HepG2 (cell line): ENCODE results near the gene DEDD2. TPM values are rescaled to one million over a fixed set of nuclear protein-coding genes. Genes with fewer than 3 reads are reported as not detected.

Experiments
- ARHGAP35 ChIP-seq: sonication (generic); formaldehyde crosslinking; IDR thresholded peaks from 2 replicates; pipeline ENCODE4 v1.9.0; 2022; ENCODE audit warnings: mild to moderate bottlenecking, inconsistent platforms, moderate library complexity, missing genetic modification reagents, borderline replicate concordance
- BHLHE40 ChIP-seq: IDR thresholded peaks from 2 replicates; pipeline ENCODE4 v1.6.1; 2011; ENCODE audit warnings: low read length, improper control_type of control experiment
- CHD2 ChIP-seq: IDR thresholded peaks from 2 replicates; pipeline ENCODE4 v1.6.1; 2011; ENCODE audit warnings: low read depth, low read length, improper control_type of control experiment
- JUND ChIP-seq: sonication (generic); formaldehyde crosslinking; IDR thresholded peaks from 2 replicates; pipeline ENCODE4 v1.8.0; 2022; ENCODE audit warnings: mild to moderate bottlenecking, missing genetic modification reagents
- NFIB ChIP-seq: sonication (generic); formaldehyde crosslinking; IDR thresholded peaks from 2 replicates; pipeline ENCODE4 v1.9.0; 2021; ENCODE audit warnings: missing genetic modification reagents, mild to moderate bottlenecking, borderline replicate concordance
- NPAS2 ChIP-seq: sonication (generic); formaldehyde crosslinking; IDR thresholded peaks from 2 replicates; pipeline ENCODE4 v1.8.0; 2022; ENCODE audit warnings: mild to moderate bottlenecking, missing genetic modification reagents, borderline replicate concordance
- PHF8 ChIP-seq: sonication (generic); formaldehyde crosslinking; IDR thresholded peaks from 2 replicates; pipeline ENCODE4 v1.5.0; 2020; ENCODE audit warnings: missing genetic modification reagents
- RORA ChIP-seq: sonication (generic); formaldehyde crosslinking; IDR thresholded peaks from 2 replicates; pipeline ENCODE4 v1.5.0; 2020; ENCODE audit warnings: mild to moderate bottlenecking, missing genetic modification reagents, moderate library complexity
- TGIF2 ChIP-seq: IDR thresholded peaks from 2 replicates; pipeline ENCODE4 v1.6.1; 2016; ENCODE audit warnings: control low read depth, missing compliant biosample characterization
- ZC3H13 ChIP-seq: sonication (generic); formaldehyde crosslinking; IDR thresholded peaks from 2 replicates; pipeline ENCODE4 v1.8.1; 2023; ENCODE audit warnings: mild to moderate bottlenecking, missing genetic modification reagents, moderate library complexity
- ZHX2 ChIP-seq, 2 experiments: sonication (generic) in 1 of 2; formaldehyde crosslinking in 1 of 2; IDR thresholded peaks; 2 replicates each; pipeline versions ENCODE4 v1.6.1 to v1.9.0; 2014 to 2022; ENCODE audit warnings: antibody characterized with exemption in 1 of 2, borderline replicate concordance in 1 of 2, inconsistent platforms in 1 of 2, low read depth in 1 of 2, missing genetic modification reagents in 1 of 2
- ZNF143 ChIP-seq: sonication (generic); formaldehyde crosslinking; IDR thresholded peaks from 2 replicates; pipeline ENCODE4 v1.4.0; 2020; ENCODE audit warnings: missing genetic modification reagents
- ZNF430 ChIP-seq: sonication (generic); formaldehyde crosslinking; IDR thresholded peaks from 2 replicates; pipeline ENCODE4 v1.9.0; 2021; ENCODE audit warnings: mild to moderate bottlenecking, missing genetic modification reagents
- polyA plus RNA-seq, 8 experiments: library from polyadenylated mRNA; depleted of rRNA in 3 of 8; stranded (reverse) in 7 of 8; unstranded in 1 of 8; fragments of >200 nt; fragmentation: Illumina TruSeq in 4 of 8; extraction: Trizol in 4 of 8; gene quantifications; 2 replicates each; pipeline versions ENCODE4 v1.2.1 to v1.2.3, GENCODE V29; 2011 to 2016; ENCODE audit warnings: low read depth in 4 of 8, missing spikeins in 1 of 8, mixed read lengths in 1 of 8; ENCODE audit not compliant: insufficient read depth in 1 of 8
- total RNA-seq, 5 experiments: library from RNA; depleted of rRNA; stranded (reverse); fragments of >200 nt; fragmentation: Illumina TruSeq; extraction: Trizol; gene quantifications; 2 replicates each; pipeline ENCODE4 v1.2.3, GENCODE V29; 2016; ENCODE audit warnings: low read depth in 1 of 5
- TF ChIP-seq, protein P1 (sequence below): sonication (generic); formaldehyde crosslinking; IDR thresholded peaks from 2 replicates; pipeline ENCODE4 v1.4.0; 2020; ENCODE audit warnings: mild to moderate bottlenecking, missing genetic modification reagents

The DEDD2 gene
- total and polyA plus RNA-seq, 2 of the 13 experiments (the other 11 are each of a cell fraction or from before 2014, with no cell fraction given): 19.2 to 24.7 TPM

DNA sequence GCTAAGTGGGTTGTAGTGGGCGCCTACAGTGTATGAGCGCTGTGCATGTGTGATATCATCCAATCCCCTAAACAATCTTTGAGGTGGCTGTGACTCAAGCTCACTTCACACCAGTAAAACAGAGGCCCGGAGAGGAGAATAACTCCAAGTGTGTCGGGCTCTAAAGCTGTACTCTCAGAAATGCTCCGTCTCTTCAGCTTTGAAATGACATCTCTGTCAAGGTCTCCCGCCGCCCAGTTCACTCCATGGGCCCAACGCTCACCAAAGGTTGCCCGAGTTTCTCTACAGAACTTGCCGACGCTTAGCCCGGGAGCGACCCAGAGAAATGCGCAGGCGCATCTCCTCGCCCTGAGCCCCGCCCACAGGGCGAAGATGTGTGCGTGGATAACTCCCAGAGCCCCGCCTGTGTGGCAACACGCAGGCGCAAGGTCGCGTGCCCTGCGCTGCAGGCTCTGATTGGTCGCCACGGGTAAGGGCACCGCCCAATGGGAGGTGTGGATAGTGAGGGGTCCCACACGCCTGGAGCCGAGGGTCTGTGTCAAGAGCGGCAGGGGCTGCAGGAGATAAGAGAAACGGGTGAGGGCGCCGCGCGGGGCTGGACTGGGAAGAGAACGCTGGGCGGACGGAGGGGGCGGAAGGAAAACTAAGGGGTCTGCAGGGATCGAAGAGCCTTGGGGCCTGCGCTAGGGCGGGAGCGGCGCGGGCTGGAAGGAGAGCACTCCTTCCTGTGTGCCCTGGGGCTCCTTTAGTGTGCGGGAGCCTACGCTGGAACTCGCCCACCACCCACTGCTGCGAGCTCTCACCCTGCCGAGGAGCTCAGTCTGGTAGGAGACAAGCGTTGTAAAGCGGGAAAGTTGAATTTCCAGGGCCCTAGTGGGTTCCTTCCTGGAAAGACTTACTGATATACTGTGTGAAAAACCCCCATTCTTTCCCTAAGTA lies 2.6 kb upstream of the DEDD2 start, which contains the start of gene ZNF526 (continued):
- TF ChIP-seq, protein P1, sequence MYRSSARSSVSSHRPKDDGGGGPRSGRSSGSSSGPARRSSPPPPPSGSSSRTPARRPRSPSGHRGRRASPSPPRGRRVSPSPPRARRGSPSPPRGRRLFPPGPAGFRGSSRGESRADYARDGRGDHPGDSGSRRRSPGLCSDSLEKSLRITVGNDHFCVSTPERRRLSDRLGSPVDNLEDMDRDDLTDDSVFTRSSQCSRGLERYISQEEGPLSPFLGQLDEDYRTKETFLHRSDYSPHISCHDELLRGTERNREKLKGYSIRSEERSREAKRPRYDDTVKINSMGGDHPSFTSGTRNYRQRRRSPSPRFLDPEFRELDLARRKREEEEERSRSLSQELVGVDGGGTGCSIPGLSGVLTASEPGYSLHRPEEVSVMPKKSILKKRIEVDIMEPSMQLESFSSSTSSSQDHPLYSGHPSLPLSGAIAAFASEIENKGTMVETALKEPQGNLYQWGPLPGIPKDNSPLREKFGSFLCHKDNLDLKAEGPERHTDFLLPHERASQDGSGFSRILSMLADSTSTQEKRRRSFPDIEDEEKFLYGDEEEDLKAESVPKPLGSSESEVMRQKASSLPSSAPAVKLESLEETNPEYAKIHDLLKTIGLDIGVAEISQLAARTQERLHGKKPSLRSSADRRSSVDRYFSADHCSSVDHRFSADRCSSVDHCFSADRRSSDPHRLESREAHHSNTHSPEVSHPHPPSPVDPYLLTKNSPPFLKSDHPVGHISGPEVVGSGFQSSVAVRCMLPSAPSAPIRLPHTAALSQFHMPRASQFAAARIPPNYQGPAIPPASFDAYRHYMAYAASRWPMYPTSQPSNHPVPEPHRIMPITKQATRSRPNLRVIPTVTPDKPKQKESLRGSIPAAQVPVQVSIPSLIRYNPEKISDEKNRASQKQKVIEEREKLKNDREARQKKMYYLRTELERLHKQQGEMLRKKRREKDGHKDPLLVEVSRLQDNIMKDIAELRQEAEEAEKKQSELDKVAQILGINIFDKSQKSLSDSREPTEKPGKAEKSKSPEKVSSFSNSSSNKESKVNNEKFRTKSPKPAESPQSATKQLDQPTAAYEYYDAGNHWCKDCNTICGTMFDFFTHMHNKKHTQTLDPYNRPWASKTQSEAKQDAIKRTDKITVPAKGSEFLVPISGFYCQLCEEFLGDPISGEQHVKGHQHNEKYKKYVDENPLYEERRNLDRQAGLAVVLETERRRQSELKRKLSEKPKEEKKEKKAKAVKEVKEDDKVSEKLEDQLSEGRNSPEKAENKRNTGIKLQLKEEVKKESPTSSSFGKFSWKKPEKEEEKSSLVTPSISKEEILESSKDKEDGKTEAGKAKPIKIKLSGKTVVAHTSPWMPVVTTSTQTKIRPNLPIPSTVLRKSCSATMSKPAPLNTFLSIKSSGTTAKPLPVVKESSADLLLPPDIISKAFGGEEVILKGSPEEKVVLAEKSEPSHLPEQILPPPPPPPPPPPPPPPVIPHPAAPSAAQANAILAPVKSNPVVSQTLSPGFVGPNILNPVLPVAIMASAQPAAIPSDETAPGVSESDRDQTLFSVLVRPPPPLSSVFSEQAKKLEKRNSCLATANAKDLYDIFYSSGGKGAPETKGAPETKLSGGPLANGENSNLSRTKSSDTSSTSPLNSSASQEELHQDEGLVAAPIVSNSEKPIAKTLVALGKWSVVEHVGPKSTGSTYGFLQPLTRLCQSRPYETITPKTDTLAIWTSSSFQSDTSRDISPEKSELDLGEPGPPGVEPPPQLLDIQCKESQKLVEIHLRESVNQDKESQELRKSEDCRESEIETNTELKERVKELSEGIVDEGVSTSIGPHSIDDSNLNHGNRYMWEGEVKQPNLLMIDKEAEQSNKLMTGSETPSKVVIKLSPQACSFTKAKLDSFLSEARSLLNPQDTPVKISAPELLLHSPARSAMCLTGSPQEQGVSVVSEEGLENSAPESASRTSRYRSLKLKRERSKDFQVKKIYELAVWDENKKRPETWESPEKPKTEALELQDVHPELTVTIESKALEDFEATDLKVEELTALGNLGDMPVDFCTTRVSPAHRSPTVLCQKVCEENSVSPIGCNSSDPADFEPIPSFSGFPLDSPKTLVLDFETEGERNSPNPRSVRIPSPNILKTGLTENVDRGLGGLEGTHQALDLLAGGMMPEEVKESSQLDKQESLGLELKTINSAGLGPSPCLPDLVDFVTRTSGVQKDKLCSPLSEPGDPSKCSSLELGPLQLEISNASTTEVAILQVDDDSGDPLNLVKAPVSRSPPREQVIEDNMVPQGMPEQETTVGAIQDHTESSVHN (CRISPR knock-in tag): no peak
- no peak for TF ChIP-seq NFIB (CRISPR knock-in tag)
- TF ChIP-seq PHF8 (CRISPR knock-in tag): peak; percentile 89
- no peak for TF ChIP-seq NPAS2 (CRISPR knock-in tag)
- TF ChIP-seq ZC3H13: peak; percentile 76
- peak; percentile 23; the same call in 1 of the 2 replicates for TF ChIP-seq ZHX2 (IDR thresholded peaks at IDR 0.05; ENCODE audit: low read depth)
- TF ChIP-seq ZHX2 (CRISPR knock-in tag; IDR thresholded peaks at IDR 0.05; ENCODE audit: borderline replicate concordance): no peak
- no peak for TF ChIP-seq JUND (CRISPR knock-in tag)
- peak; percentile 55; the same call in 1 of the 2 replicates for TF ChIP-seq CHD2
- 0 out of 2 replicates have a peak, but pooled peaks have one; percentile 75 for TF ChIP-seq ZNF430 (CRISPR knock-in tag)
- TF ChIP-seq BHLHE40: peak; percentile 100
- TF ChIP-seq ARHGAP35: peak; percentile 44; the same call in 1 of the 2 replicates
- TF ChIP-seq ZNF143: peak; percentile 72
- TF ChIP-seq TGIF2 (CRISPR knock-in tag): peak; percentile 70
- no peak for TF ChIP-seq RORA (CRISPR knock-in tag)
